Thoracic aorta (tissue), 2 donors: ENCODE results near the gene PTGFRN. TPM values are rescaled to one million over a fixed set of nuclear protein-coding genes. Genes with fewer than 3 reads are reported as not detected.
"Not testable (repeated sequence)": the region's sequence is repeated elsewhere in the genome, so short reads cannot be mapped to it uniquely, and the experiment has no call there.

Source experiments
- ATAC-seq: fragments of 150-250 bp; one replicate; pipeline ENCODE4 v1.8.0; 2017; ENCODE audit warnings: low read depth; ENCODE audit not compliant: insufficient number of reproducible peaks, low FRiP score
- DNase-seq: peaks from one replicate; pipeline ENCODE4 v3.0.0-alpha.2; 2020; ENCODE audit warnings: low spot score
- H3K27ac ChIP-seq, 2 donors: fragments of 200-600 bp; sonication (generic); 1 replicate in 1 of 2; 2 replicates in 1 of 2; pipeline ENCODE4 v1.5.1; 2016; ENCODE audit warnings: mild to moderate bottlenecking in 2 of 2, moderate library complexity in 2 of 2
- H3K27me3 ChIP-seq: fragments of 200-600 bp; sonication (generic); replicated peaks from 2 replicates; pipeline ENCODE4 v1.6.0; 2016; ENCODE audit warnings: mild to moderate bottlenecking; ENCODE audit not compliant: insufficient read depth
- H3K36me3 ChIP-seq: fragments of 200-600 bp; sonication (generic); one replicate; pipeline ENCODE4 v1.5.1; 2016
- H3K4me1 ChIP-seq, 2 donors: fragments of 200-600 bp; sonication (generic); 1 replicate in 1 of 2; 2 replicates in 1 of 2; pipeline versions ENCODE4 v1.5.1 to v1.6.0; 2016; ENCODE audit warnings: low read depth in 2 of 2, mild to moderate bottlenecking in 1 of 2; ENCODE audit not compliant: control insufficient read depth in 1 of 2
- H3K4me3 ChIP-seq: fragments of 200-600 bp; sonication (generic); 2 replicates; pipeline ENCODE4 v1.5.1; 2016; ENCODE audit warnings: mild to moderate bottlenecking
- H3K9me3 ChIP-seq: fragments of 200-600 bp; sonication (generic); 2 replicates; pipeline ENCODE4 v1.5.1; 2016
- total RNA-seq, 2 donors: library from RNA; depleted of rRNA; stranded (reverse); fragments of >200 nt; gene quantifications; one replicate each; pipeline versions ENCODE4 v1.1.0 to v1.2.3, GENCODE V29; 2016
- TF ChIP-seq, protein P1 (sequence below): fragments of 200-600 bp; sonication (generic); IDR thresholded peaks from one replicate; pipeline ENCODE4 v1.5.1; 2019; ENCODE audit warnings: antibody characterized with exemption

PTGFRN gene
- total RNA-seq, 2 donors from 2014 or later, result 24.5 to 32.7 TPM

DNA sequence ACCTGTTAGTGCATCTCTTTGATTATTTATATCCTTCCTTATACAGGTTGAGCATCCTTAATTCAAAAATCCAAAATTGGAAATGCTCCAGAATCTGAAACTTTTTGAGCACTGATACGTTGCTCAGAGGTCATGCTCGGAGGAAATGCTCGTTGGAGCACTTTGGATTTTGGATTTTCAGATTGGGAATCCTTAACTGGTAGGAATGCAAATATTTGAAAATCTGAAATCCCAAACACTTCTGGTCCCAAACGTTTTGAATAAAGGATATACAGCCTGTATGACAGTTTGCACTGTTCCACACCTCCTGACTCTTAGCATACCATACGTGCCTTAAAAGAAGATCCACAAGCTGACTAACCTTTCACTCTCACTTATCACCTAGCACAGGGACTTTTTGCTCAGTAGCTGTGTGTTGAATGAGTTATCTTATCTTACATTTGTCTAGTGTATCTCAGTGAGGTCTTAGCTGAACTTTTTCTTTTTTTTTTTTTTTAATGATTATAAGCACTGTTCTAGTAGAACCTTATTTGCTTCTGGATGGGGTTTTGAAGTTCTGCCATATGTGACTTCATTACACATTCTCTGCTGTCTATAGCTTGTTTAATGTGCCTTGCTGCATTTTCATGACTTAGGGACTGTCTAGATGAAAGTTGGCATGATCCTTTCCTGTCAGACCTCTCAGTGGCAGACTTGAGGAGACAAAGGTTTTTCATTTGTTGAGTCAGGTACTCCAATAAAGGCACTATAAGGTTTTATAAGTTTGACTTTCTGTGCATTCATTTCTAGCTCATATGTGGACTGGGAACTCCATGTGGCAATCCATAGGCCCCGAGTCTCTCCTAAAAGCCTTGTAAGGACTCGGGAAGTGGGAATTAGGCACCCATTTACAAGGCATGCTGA, 21.6 kb downstream of the PTGFRN start:
- Histone ChIP-seq H3K36me3 (no peaks in the 10 kb centered on the region), H3K4me3 (no peak overlapping the region), H3K9me3 (no peaks in the 10 kb centered on the region), H3K4me1 (no peaks in the 10 kb centered on the region), H3K27me3 (no peaks in the 10 kb centered on the region), H3K27ac (no peak overlapping the region)
- no peak for DNase-seq
- ATAC-seq, result no peak
- TF ChIP-seq, protein P1, sequence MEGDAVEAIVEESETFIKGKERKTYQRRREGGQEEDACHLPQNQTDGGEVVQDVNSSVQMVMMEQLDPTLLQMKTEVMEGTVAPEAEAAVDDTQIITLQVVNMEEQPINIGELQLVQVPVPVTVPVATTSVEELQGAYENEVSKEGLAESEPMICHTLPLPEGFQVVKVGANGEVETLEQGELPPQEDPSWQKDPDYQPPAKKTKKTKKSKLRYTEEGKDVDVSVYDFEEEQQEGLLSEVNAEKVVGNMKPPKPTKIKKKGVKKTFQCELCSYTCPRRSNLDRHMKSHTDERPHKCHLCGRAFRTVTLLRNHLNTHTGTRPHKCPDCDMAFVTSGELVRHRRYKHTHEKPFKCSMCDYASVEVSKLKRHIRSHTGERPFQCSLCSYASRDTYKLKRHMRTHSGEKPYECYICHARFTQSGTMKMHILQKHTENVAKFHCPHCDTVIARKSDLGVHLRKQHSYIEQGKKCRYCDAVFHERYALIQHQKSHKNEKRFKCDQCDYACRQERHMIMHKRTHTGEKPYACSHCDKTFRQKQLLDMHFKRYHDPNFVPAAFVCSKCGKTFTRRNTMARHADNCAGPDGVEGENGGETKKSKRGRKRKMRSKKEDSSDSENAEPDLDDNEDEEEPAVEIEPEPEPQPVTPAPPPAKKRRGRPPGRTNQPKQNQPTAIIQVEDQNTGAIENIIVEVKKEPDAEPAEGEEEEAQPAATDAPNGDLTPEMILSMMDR, result no peak

DNA sequence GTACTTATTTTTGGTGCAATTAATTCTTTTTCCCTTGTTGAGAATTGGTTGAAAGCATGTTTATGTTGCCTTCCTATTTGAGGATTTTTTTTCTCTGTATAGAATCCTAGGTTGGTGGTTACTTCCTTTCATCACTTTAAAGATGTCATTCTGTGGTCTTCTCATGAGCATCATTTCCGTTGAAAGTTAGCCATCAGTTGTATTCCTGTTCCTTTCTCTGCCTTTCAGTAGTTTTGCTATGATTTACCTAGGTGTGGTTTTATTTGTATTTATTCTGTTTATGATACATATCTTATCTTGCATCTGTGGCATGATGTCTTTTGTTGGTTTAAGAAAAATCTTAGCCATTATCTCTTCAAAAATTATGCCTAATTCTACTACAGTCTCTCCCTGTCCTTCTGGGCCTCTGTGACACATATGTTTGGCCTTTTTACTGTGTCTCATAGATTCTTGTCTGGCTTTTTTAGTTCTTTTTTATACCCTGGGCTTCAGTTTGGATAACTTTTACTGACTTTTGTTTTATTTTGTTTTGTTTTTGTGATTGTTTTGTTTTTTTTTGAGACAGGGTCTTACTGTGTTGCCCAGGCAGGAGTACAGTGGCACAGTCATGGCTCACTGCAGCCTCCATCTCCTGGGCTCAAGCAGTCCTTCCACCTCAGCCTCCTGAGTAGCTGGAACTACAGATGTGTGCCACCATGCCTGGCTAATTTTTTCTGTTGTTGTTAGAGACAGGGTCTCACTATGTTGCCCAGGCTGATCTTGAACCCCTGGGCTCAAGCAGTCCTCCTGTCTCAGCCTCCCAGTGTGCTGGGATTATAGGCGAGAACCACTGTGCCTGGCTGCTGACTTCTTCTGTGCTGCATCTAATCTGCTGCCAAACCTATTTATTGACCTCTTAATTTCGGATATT, 24.1 kb downstream of the PTGFRN start:
- no peak overlapping the region for H3K4me3 ChIP-seq
- TF ChIP-seq, protein P1, result no peak
- H3K4me1 ChIP-seq, result no peaks in the 10 kb centered on the region
- no peak for ATAC-seq
- H3K27me3 ChIP-seq, result no peaks in the 10 kb centered on the region
- H3K27ac ChIP-seq, result no peak overlapping the region
- no peaks in the 10 kb centered on the region for H3K36me3 ChIP-seq
- DNase-seq, result no peak
- no peaks in the 10 kb centered on the region for H3K9me3 ChIP-seq

DNA sequence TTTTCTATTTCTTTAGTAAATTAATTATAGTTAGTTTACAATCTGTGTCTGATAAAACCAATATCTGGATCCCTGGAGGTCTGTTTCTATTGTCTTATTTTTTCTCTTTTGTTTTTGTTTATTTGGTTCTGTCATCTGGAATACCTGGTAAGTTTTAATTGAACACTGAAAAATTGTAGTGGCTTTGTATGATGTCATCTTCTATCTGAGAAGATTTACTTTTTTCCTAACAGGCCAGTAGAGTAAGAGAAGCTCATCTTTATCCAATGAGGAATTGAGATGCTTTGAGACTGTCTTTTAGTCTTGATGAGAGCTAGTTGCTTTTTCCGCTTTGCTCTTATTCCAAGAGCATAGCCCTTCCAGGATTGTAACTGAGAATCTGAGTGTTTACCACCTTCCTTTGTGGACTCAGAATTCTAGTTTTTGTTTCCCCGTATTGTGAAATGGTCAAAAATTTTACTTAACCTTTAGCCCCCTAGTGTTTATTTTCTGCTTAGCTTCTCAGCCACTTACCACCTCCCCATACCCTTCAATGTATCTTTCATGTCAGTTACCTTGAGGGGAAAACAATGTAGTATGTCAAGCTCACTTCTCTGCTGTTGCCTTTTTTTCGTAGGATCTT, 25.0 kb downstream of the PTGFRN start:
- no peak for ATAC-seq
- TF ChIP-seq, protein P1, result no peak

DNA sequence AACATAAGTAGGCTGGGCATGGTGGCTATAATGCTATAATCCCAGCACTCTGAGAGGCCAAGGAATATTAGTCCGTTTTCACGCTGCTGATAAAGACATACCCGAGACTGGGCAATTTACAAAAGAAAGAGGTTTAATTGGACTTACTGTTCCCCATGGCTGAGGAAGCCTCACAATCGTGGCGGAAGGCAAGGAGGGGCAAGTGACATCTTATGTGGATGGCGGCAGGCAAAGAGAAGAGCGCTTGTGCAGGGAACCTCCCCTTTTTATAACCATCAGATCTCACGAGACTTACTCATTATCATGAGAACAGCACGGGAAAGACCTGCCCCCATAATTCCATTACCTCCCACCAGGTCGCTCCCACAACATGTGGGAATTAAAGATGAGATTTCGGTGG, 28.5 kb downstream of the PTGFRN start:
- H3K4me3 ChIP-seq, result no peak overlapping the region
- H3K4me1 ChIP-seq, result peaks cover 0 to 8% of the 10 kb centered on the region in 2 donors
- no peaks in the 10 kb centered on the region for H3K27me3 ChIP-seq
- ATAC-seq (no peak), DNase-seq (no peak)
- no peak overlapping the region for H3K27ac ChIP-seq
- TF ChIP-seq, protein P1, result no peak
- no peaks in the 10 kb centered on the region for H3K36me3 ChIP-seq
- H3K9me3 ChIP-seq, result no peaks in the 10 kb centered on the region

More for the DNA sequence above, 25.0 kb downstream of the PTGFRN start:
- Histone ChIP-seq H3K27me3 (no peaks in the 10 kb centered on the region), H3K4me3 (no peak overlapping the region), H3K36me3 (no peaks in the 10 kb centered on the region), H3K9me3 (no peaks in the 10 kb centered on the region), H3K27ac (no peak overlapping the region), H3K4me1 (no peaks in the 10 kb centered on the region)
- no peak for DNase-seq

DNA sequence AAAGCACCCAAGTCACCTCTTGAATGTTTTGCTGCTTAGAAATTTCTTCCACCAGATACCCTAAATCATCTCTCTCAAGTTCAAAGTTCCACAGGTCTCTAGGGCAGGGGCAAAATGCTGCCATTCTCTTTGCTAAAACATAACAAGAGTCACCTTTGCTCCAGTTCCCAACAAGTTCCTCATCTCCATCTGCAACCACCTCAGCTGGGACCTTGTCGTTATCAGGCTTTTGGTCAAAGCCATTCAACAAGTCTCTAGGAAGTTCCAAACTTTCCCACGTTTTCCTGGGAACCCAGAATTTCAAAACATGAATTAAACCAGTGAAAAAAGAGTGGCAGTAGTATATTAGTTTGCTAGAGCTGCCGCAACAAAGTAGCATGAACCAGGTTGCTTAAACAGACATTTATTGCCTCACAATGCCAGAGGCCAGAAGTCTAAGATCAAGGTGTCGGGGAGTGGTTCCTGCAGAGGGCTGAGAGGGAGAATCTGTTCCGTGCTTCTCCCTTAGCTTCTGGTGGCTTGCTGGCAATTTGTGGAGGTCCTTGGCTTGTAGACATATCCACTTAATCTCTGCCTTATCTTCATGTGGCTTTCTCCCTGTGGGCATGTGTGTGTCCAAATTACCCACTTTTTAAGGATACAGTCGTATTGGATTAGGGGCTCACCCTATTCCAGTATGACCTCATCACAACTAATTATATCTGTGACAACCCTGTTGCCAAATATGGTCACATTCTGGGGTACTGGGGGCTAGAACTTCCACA, 30.2 kb downstream of the PTGFRN start:
- H3K27me3 ChIP-seq, H3K4me1 ChIP-seq, ATAC-seq, H3K9me3 ChIP-seq, DNase-seq, H3K27ac ChIP-seq, H3K4me3 ChIP-seq, H3K36me3 ChIP-seq: not testable (repeated sequence)
